A673 (cell line): ENCODE measurements around the gene EVA1C.

Experiments used
- EZH2 ChIP-seq: fragments of 200-600 bp; sonication (generic); IDR thresholded peaks from 2 replicates; pipeline ENCODE4 v1.6.1; 2017; ENCODE audit warnings: borderline replicate concordance, low read depth, mild to moderate bottlenecking, mixed read lengths, antibody characterized with exemption, low read length; ENCODE audit not compliant: poor library complexity, severe bottlenecking
- TF ChIP-seq, protein P1 (sequence below): fragments of 300-800, 200-600 bp; sonication (generic); conservative IDR thresholded peaks from 2 replicates; pipeline ENCODE4 v1.5.1; 2017; ENCODE audit warnings: low read depth, mild to moderate bottlenecking, antibody characterized with exemption, low read length, moderate library complexity, mixed read lengths

- TF ChIP-seq, protein P1, sequence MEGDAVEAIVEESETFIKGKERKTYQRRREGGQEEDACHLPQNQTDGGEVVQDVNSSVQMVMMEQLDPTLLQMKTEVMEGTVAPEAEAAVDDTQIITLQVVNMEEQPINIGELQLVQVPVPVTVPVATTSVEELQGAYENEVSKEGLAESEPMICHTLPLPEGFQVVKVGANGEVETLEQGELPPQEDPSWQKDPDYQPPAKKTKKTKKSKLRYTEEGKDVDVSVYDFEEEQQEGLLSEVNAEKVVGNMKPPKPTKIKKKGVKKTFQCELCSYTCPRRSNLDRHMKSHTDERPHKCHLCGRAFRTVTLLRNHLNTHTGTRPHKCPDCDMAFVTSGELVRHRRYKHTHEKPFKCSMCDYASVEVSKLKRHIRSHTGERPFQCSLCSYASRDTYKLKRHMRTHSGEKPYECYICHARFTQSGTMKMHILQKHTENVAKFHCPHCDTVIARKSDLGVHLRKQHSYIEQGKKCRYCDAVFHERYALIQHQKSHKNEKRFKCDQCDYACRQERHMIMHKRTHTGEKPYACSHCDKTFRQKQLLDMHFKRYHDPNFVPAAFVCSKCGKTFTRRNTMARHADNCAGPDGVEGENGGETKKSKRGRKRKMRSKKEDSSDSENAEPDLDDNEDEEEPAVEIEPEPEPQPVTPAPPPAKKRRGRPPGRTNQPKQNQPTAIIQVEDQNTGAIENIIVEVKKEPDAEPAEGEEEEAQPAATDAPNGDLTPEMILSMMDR = no peak
- TF ChIP-seq EZH2 = no peak
Observed at GRCh38 chr21:32525282-32525681, 112.8 kb downstream of the EVA1C start.
